ENCODE data around the gene FRMD3.

DNA sequence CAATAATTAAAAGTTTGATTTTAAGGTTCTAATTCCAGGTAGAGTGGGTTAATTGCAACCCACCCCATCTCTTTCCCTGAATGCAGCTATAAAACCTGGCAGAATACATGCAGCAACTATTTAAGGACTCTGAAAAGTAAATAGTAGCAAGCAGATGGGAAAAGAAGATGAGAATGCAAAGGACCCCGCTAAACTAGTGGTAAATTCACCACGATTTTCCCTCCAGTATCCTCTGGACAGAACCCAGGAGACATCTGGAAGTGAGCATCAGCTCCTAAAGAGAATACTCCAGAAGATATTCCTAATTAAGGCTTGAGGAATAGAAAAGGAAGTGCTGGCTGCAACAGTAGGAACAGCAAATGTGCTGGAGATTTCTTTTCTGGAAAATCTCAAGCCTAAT, 170.9 kb downstream of the FRMD3 start:
- TF ChIP-seq, protein P1, sequence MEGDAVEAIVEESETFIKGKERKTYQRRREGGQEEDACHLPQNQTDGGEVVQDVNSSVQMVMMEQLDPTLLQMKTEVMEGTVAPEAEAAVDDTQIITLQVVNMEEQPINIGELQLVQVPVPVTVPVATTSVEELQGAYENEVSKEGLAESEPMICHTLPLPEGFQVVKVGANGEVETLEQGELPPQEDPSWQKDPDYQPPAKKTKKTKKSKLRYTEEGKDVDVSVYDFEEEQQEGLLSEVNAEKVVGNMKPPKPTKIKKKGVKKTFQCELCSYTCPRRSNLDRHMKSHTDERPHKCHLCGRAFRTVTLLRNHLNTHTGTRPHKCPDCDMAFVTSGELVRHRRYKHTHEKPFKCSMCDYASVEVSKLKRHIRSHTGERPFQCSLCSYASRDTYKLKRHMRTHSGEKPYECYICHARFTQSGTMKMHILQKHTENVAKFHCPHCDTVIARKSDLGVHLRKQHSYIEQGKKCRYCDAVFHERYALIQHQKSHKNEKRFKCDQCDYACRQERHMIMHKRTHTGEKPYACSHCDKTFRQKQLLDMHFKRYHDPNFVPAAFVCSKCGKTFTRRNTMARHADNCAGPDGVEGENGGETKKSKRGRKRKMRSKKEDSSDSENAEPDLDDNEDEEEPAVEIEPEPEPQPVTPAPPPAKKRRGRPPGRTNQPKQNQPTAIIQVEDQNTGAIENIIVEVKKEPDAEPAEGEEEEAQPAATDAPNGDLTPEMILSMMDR (IDR thresholded peaks at IDR 0.05) = no peak
- no peak for TF ChIP-seq POLR2A (IDR thresholded peaks at IDR 0.05)
